Fibroblast of lung (primary cell): ENCODE data around the gene PCDHGA1. TPM values are rescaled to one million over a fixed set of nuclear protein-coding genes. Genes with fewer than 3 reads are reported as not detected.

ENCODE experiments used
- DNase-seq, 2 donors: peaks; one replicate each; pipeline versions ENCODE4 v3.0.0 to v3.0.0-alpha.2; 2010; ENCODE audit warnings: low read depth in 2 of 2
- H2AFZ ChIP-seq: 2 replicates; pipeline ENCODE4 v1.5.1; 2012; ENCODE audit warnings: low read length, control low read depth, inconsistent platforms
- H3K27ac ChIP-seq: 2 replicates; pipeline ENCODE4 v1.5.1; 2011; ENCODE audit warnings: low read length, control low read depth; ENCODE audit not compliant: insufficient read depth
- H3K27me3 ChIP-seq: 2 replicates; pipeline ENCODE4 v1.5.1; 2011; ENCODE audit warnings: mild to moderate bottlenecking, low read length; ENCODE audit not compliant: control insufficient read depth, insufficient read depth
- H3K36me3 ChIP-seq: 2 replicates; pipeline ENCODE4 v1.5.1; 2011; ENCODE audit warnings: low read length; ENCODE audit not compliant: control insufficient read depth, insufficient read depth
- H3K4me1 ChIP-seq: 2 replicates; pipeline ENCODE4 v1.5.1; 2011; ENCODE audit warnings: low read length; ENCODE audit not compliant: control insufficient read depth, insufficient read depth; ENCODE audit errors: extremely low read depth
- H3K4me2 ChIP-seq: 2 replicates; pipeline ENCODE4 v1.5.1; 2011; ENCODE audit warnings: low read length, control low read depth; ENCODE audit not compliant: insufficient read depth; ENCODE audit errors: extremely low read depth
- H3K4me3 ChIP-seq, 4 experiments: fragments of 200-600 bp in 1 of 4; sonication (generic) in 1 of 4; replicated peaks in 1 of 4; 2 replicates each; pipeline ENCODE4 v1.5.1; 2011 to 2016; ENCODE audit warnings: low read length in 4 of 4, low read depth in 3 of 4, mild to moderate bottlenecking in 3 of 4, control low read depth in 2 of 4, inconsistent platforms in 1 of 4, mixed read lengths in 1 of 4; ENCODE audit not compliant: insufficient read depth in 1 of 4; ENCODE audit errors: control extremely low read depth in 1 of 4
- H3K79me2 ChIP-seq: 2 replicates; pipeline ENCODE4 v1.5.1; 2012; ENCODE audit warnings: mild to moderate bottlenecking, low read length, inconsistent platforms; ENCODE audit not compliant: control insufficient read depth, insufficient read depth
- H3K9ac ChIP-seq: 2 replicates; pipeline ENCODE4 v1.5.1; 2011; ENCODE audit warnings: mild to moderate bottlenecking, low read length, control low read depth; ENCODE audit not compliant: insufficient read depth
- H3K9me3 ChIP-seq: 2 replicates; pipeline ENCODE4 v1.5.1; 2012; ENCODE audit warnings: low read depth, low read length; ENCODE audit not compliant: control insufficient read depth, insufficient read depth
- H4K20me1 ChIP-seq: 2 replicates; pipeline ENCODE4 v1.5.1; 2011; ENCODE audit warnings: low read length; ENCODE audit not compliant: control insufficient read depth, insufficient read depth; ENCODE audit errors: extremely low read depth
- CTCF ChIP-seq, 2 donors: IDR thresholded peaks in 1 of 2; conservative IDR thresholded peaks in 1 of 2; 1 replicate in 1 of 2; 2 replicates in 1 of 2; pipeline ENCODE4 v1.5.1; 2011 to 2012; ENCODE audit warnings: low read length in 2 of 2, control low read depth in 1 of 2, inconsistent platforms in 1 of 2, low read depth in 1 of 2, mild to moderate bottlenecking in 1 of 2
- EZH2 ChIP-seq: IDR thresholded peaks from 2 replicates; pipeline ENCODE4 v1.5.1; 2012; ENCODE audit warnings: low read length, control low read depth, mild to moderate bottlenecking; ENCODE audit errors: missing control alignments
- polyA plus RNA-seq, 2 donors: library from polyadenylated mRNA; depleted of rRNA in 1 of 2; stranded (reverse) in 1 of 2; unstranded in 1 of 2; fragments of >200 nt; gene quantifications; 2 replicates each; pipeline ENCODE4 v1.2.1, GENCODE V29; 2011 to 2012; ENCODE audit warnings: missing spikeins in 1 of 2
- total RNA-seq: library from RNA; depleted of rRNA; stranded (reverse); fragments of >200 nt; gene quantifications from 2 replicates; pipeline ENCODE4 v1.2.1, GENCODE V29; 2014

The PCDHGA1 gene
- total and polyA plus RNA-seq, 2 donors (not counting 1 experiment from before 2014, with no cell fraction given) = 1.6 to 1.8 TPM

- Histone ChIP-seq H3K9ac (peak overlapping the region; percentile 56), H3K27me3 (no peaks in the 10 kb centered on the region), H4K20me1 (no peaks in the 10 kb centered on the region), H3K4me3 (peak overlapping the region; percentile 18 to 47 (median 36)), H3K36me3 (peaks cover 19% of the 10 kb centered on the region), H3K4me2 (peak overlapping the region; percentile 71), H3K79me2 (peaks cover 1% of the 10 kb centered on the region), H3K27ac (peak overlapping the region; percentile 90), H2AFZ (no peak overlapping the region), H3K4me1 (peaks cover 61% of the 10 kb centered on the region), H3K9me3 (no peaks in the 10 kb centered on the region)
- TF ChIP-seq EZH2 = no peak
- TF ChIP-seq CTCF (conservative IDR thresholded peaks at IDR 0.05 in 1 of 2, IDR thresholded peaks at IDR 0.05 in 1 of 2; ENCODE audit: low read depth in 1 of 2, low read length in 2 of 2) = no peak
- peak; percentile 57 to 61 for DNase-seq
Observed at GRCh38 chr5:141512911-141513626, 182.8 kb downstream of the PCDHGA1 start.

- Histone ChIP-seq H3K36me3 (peaks cover 19% of the 10 kb centered on the region), H3K4me1 (peaks cover 63% of the 10 kb centered on the region), H3K4me3 (peak overlapping the region; percentile 18 to 47 (median 36)), H2AFZ (no peak overlapping the region), H3K9me3 (no peaks in the 10 kb centered on the region), H3K27me3 (no peaks in the 10 kb centered on the region), H3K4me2 (peak overlapping the region; percentile 71), H4K20me1 (no peaks in the 10 kb centered on the region), H3K79me2 (peaks cover 1% of the 10 kb centered on the region), H3K27ac (peak overlapping the region; percentile 90), H3K9ac (peak overlapping the region; percentile 56)
- peak; percentile 79 to 92 for DNase-seq
- TF ChIP-seq CTCF (conservative IDR thresholded peaks at IDR 0.05 in 1 of 2, IDR thresholded peaks at IDR 0.05 in 1 of 2; ENCODE audit: low read depth in 1 of 2, low read length in 2 of 2) = no peak
- TF ChIP-seq EZH2 = no peak
Observed at GRCh38 chr5:141513627-141514329, 183.5 kb downstream of the PCDHGA1 start.

DNA sequence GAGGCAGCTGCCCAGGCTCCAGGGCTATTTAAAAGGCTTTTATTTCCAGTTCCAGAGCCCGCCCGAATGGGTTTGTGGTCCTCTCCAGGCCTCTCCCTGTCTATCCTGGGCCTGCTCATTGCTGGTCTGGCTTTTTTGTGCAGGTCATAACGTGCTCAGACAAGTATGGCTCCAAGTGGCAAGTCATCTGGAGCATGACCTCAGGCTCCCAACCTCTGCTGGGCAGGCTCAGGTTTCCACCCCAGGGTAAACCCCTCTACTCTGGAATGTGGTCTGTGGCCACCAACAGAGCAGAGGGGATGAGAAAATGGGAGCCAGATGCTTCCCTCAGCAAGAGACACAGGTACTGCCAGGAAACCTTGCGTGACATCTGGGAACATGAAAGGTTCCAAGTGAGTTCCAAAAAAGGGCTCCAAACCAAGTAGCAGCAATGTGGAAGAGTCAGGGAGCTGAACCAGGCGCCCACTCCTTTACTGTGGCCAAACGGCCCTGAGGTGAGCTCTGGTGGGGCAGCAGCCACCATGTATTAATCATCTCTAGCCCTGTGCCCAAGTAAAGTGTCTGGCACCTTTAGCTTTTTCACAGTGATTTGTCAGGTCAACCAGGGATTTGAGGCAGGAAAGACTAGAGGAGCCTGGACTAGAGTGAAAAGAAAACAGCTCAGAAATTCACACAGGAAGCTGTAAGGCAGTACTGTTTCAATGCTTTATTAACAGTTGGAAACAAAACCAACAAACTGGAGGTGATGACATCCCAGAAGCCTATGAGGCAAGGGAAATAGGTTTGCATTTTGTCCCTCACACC, 184.2 kb downstream of the PCDHGA1 start:
- peaks cover 19% of the 10 kb centered on the region for H3K36me3 ChIP-seq
- H3K9me3 ChIP-seq = no peaks in the 10 kb centered on the region
- no peak overlapping the region for H2AFZ ChIP-seq
- TF ChIP-seq CTCF (conservative IDR thresholded peaks at IDR 0.05 in 1 of 2, IDR thresholded peaks at IDR 0.05 in 1 of 2; ENCODE audit: low read depth in 1 of 2, low read length in 2 of 2) = no peak
- TF ChIP-seq EZH2 = no peak
- no peaks in the 10 kb centered on the region for H3K27me3 ChIP-seq
- no peaks in the 10 kb centered on the region for H4K20me1 ChIP-seq
- peak overlapping the region; percentile 46 for H3K9ac ChIP-seq
- peak overlapping the region; percentile 90 for H3K27ac ChIP-seq
- DNase-seq = peak in 1 of 2 donors; percentile 65
- H3K4me1 ChIP-seq = peaks cover 65% of the 10 kb centered on the region
- peaks cover 1% of the 10 kb centered on the region for H3K79me2 ChIP-seq
- H3K4me3 ChIP-seq = peak overlapping the region in 1 of 4 experiments; percentile 47
- peak overlapping the region; percentile 71 for H3K4me2 ChIP-seq
